ENCODE data around the gene ZC3H8. TPM values are rescaled to one million over a fixed set of nuclear protein-coding genes. Genes with fewer than 3 reads are reported as not detected.

Gene ZC3H8
- total and polyA plus RNA-seq, 2 experiments from 2014 or later = 2.7 to 7.0 TPM

DNA sequence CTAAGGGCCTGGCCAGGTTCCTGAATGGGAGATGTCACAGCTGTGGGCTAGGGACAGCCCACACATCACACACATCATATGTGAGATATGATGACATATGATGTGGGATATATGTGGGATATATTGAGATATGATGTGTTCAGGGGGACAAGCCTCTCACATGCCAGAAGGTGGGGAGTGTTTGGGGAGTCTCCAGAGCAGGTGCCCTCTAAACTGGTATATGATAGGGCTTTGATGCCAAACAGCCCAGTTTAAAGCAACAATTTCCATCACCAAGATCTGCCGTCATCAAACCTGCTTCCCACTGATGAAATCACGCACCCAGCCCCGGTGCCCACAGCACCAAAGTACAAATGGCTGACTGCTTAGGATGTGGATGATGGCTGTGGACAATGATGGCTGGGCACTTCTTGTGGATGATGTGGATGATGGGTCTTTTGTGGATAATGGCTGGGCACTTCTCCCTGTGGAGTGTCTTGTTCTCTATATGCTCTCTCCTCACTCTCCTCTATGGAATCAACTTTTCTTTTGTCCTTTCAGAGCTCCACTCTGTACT is 65.8 kb downstream of the ZC3H8 start:
- DNase-seq = no peak

DNA sequence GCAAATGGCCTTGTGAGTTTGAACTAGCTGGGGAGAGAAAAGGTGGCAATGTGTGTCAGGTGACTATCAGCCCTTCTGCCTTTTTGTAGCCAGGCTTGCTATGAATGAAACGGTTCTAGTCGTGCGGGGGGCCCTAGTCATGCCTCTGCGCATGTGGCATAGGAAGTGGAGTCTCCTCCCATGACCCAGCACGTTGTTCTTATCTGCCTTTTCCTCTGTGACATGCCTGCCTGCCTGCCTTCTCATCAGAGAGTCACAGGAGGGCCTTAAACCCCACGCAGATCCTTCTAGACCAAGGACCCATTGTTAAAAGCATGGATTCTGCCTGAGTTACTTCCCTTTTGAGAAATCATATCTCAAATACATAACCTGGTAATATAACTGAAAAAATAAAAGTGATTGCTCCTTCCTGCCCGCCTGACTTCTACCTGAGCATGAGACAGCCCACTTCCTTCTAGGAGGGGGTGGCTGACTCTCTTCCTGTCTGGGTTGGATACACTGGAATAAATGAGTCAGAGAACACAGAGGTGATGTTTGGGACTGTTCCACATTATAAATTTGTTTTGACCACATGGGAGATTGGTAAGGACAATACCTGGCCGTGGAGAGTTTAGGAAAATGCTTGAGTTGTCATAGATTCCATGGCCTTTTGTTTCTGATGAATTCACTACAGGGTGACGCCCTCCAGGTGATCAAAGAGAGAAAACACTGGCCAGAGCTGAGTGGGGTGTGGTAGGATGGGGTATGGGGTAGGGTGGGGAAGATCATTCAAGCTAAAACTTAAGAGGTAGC is 66.8 kb downstream of the ZC3H8 start:
- Histone ChIP-seq H3K9ac (no peak overlapping the region), H3K27me3 (replicated peaks; ENCODE audit: insufficient read depth) (no peaks in the 10 kb centered on the region), H3K79me2 (ENCODE audit: insufficient read depth) (no peaks in the 10 kb centered on the region), H4K20me1 (ENCODE audit: insufficient read depth) (no peaks in the 10 kb centered on the region), H3K27ac (no peak overlapping the region), H3K4me1 (ENCODE audit: insufficient read depth) (no peaks in the 10 kb centered on the region), H3K4me2 (ENCODE audit: unreplicated experiment) (no peak overlapping the region), H3K4me3 (no peak overlapping the region), H3K9me3 (ENCODE audit: low read depth) (no peaks in the 10 kb centered on the region), H2AFZ (no peak overlapping the region), H3K9me2 (ENCODE audit: insufficient read depth) (no peaks in the 10 kb centered on the region), H3K36me3 (ENCODE audit: low read depth) (no peaks in the 10 kb centered on the region), H3F3A (ENCODE audit: insufficient read depth) (no peaks in the 10 kb centered on the region)
- TF ChIP-seq EZH2phosphoT487 (IDR thresholded peaks at IDR 0.05; ENCODE audit: insufficient read depth, low read depth) = no peak
- no peak for TF ChIP-seq EZH2 (IDR thresholded peaks at IDR 0.05; ENCODE audit: insufficient read depth, poor library complexity, severe bottlenecking)
- 71 to 80% methylated on average over 9 of the region's 9 CpGs for WGBS, 2 experiments (ENCODE audit: low coverage in 1 of 2, low lambda C conversion rate in 2 of 2, missing lambda C conversion rate in 2 of 2)
- no peak for DNase-seq
- in situ Hi-C loops (cut with MboI) = no loop called here

More for the DNA sequence above, 65.8 kb downstream of the ZC3H8 start:
- Histone ChIP-seq H3K4me1 (ENCODE audit: insufficient read depth) (no peaks in the 10 kb centered on the region), H3F3A (ENCODE audit: insufficient read depth) (no peaks in the 10 kb centered on the region), H3K36me3 (ENCODE audit: low read depth) (no peaks in the 10 kb centered on the region), H3K4me2 (ENCODE audit: unreplicated experiment) (no peak overlapping the region), H2AFZ (no peak overlapping the region), H3K9ac (no peak overlapping the region), H3K27me3 (replicated peaks; ENCODE audit: insufficient read depth) (no peaks in the 10 kb centered on the region), H3K9me3 (ENCODE audit: low read depth) (no peaks in the 10 kb centered on the region), H3K4me3 (no peak overlapping the region), H3K9me2 (ENCODE audit: insufficient read depth) (no peaks in the 10 kb centered on the region), H3K27ac (no peak overlapping the region), H3K79me2 (ENCODE audit: insufficient read depth) (no peaks in the 10 kb centered on the region), H4K20me1 (ENCODE audit: insufficient read depth) (no peaks in the 10 kb centered on the region)
- 95 to 98% methylated on average over 3 of the region's 3 CpGs for WGBS, 2 experiments (ENCODE audit: low coverage in 1 of 2, low lambda C conversion rate in 2 of 2, missing lambda C conversion rate in 2 of 2)
- in situ Hi-C loops (cut with MboI) = no loop called here
- TF ChIP-seq EZH2phosphoT487 (IDR thresholded peaks at IDR 0.05; ENCODE audit: insufficient read depth, low read depth) = no peak
- TF ChIP-seq EZH2 (IDR thresholded peaks at IDR 0.05; ENCODE audit: insufficient read depth, poor library complexity, severe bottlenecking) = no peak

DNA sequence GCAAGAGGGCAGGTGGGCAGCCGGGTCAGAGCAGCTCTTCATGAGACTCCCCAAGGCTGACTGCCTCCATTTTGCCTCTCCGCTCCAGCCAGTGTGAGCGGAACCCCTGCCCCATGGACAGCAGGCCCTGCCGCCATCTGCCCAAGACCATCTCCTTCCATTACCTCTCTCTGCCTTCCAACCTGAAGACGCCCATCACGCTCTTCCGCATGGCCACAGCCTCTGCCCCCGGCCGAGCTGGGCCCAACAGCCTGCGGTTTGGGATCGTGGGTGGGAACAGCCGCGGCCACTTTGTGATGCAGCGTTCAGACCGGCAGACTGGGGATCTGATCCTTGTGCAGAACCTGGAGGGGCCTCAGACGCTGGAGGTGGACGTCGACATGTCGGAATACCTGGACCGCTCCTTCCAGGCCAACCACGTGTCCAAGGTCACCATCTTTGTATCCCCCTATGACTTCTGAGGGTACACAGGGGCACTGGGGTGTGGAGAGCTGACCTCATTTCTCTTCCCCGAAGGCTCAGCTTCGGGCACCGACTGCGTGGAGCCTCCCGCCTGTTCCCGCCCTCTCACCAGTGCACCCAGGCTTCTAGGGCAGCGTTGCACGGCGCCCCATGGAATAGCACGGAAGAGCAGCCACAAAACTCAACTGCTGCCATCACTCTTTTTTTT is 67.7 kb downstream of the ZC3H8 start:
- TF ChIP-seq EZH2 (IDR thresholded peaks at IDR 0.05; ENCODE audit: insufficient read depth, poor library complexity, severe bottlenecking) = no peak
- TF ChIP-seq EZH2phosphoT487 (IDR thresholded peaks at IDR 0.05; ENCODE audit: insufficient read depth, low read depth) = no peak
- no peaks in the 10 kb centered on the region for H4K20me1 ChIP-seq (ENCODE audit: insufficient read depth)
- in situ Hi-C loops (cut with MboI) = no loop called here
- DNase-seq = no peak
- no peaks in the 10 kb centered on the region for H3K4me1 ChIP-seq (ENCODE audit: insufficient read depth)
- H3K9me3 ChIP-seq (ENCODE audit: low read depth) = no peaks in the 10 kb centered on the region
- H3K4me3 ChIP-seq = no peak overlapping the region
- no peaks in the 10 kb centered on the region for H3K9me2 ChIP-seq (ENCODE audit: insufficient read depth)
- H3K4me2 ChIP-seq (ENCODE audit: unreplicated experiment) = no peak overlapping the region
- no peaks in the 10 kb centered on the region for H3K36me3 ChIP-seq (ENCODE audit: low read depth)
- H2AFZ ChIP-seq = no peak overlapping the region
- WGBS, 2 experiments (ENCODE audit: low coverage in 1 of 2, low lambda C conversion rate in 2 of 2, missing lambda C conversion rate in 2 of 2) = 93 to 94% methylated on average over 30 to 31 of the region's 31 CpGs
- H3K9ac ChIP-seq = no peak overlapping the region
- no peaks in the 10 kb centered on the region for H3F3A ChIP-seq (ENCODE audit: insufficient read depth)
- no peaks in the 10 kb centered on the region for H3K27me3 ChIP-seq (replicated peaks; ENCODE audit: insufficient read depth)
- H3K79me2 ChIP-seq (ENCODE audit: insufficient read depth) = no peaks in the 10 kb centered on the region
- H3K27ac ChIP-seq = no peak overlapping the region

DNA sequence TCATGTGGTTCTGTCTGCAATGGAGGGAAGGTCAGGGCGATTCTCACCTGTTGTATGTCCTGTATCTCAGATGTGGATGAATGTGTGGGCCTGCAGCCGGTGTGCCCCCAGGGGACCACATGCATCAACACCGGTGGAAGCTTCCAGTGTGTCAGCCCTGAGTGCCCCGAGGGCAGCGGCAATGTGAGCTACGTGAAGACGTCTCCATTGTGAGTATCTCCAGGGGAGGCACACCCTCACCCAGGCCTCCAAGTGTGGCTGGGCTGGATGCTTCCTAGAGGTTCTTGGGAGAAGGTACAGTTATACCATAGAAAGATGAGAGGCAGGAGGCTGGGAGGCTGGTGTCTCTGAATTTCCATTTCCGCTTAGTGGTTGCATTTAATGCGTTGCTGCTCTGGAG is 69.7 kb downstream of the ZC3H8 start:
- no peaks in the 10 kb centered on the region for H3K4me1 ChIP-seq (ENCODE audit: insufficient read depth)
- no peak overlapping the region for H3K27ac ChIP-seq
- no peaks in the 10 kb centered on the region for H3K79me2 ChIP-seq (ENCODE audit: insufficient read depth)
- H3F3A ChIP-seq (ENCODE audit: insufficient read depth) = no peaks in the 10 kb centered on the region
- no peak overlapping the region for H3K9ac ChIP-seq
- 74 to 76% methylated on average over 9 of the region's 9 CpGs for WGBS, 2 experiments (ENCODE audit: low coverage in 1 of 2, low lambda C conversion rate in 2 of 2, missing lambda C conversion rate in 2 of 2)
- in situ Hi-C loops (cut with MboI) = no loop called here
- DNase-seq = no peak
- no peak for TF ChIP-seq EZH2 (IDR thresholded peaks at IDR 0.05; ENCODE audit: insufficient read depth, poor library complexity, severe bottlenecking)
- H3K36me3 ChIP-seq (ENCODE audit: low read depth) = no peaks in the 10 kb centered on the region
- H3K27me3 ChIP-seq (replicated peaks; ENCODE audit: insufficient read depth) = no peaks in the 10 kb centered on the region
- no peaks in the 10 kb centered on the region for H3K9me3 ChIP-seq (ENCODE audit: low read depth)
- no peaks in the 10 kb centered on the region for H3K9me2 ChIP-seq (ENCODE audit: insufficient read depth)
- H4K20me1 ChIP-seq (ENCODE audit: insufficient read depth) = no peaks in the 10 kb centered on the region
- no peak overlapping the region for H3K4me3 ChIP-seq
- H3K4me2 ChIP-seq (ENCODE audit: unreplicated experiment) = no peak overlapping the region
- H2AFZ ChIP-seq = no peak overlapping the region
